Measurements from ENCODE around the gene TP53I11. TPM values are rescaled to one million over a fixed set of nuclear protein-coding genes. Genes with fewer than 3 reads are reported as not detected.

TP53I11 gene
- polyA plus RNA-seq, 2 donors, result 10.3 to 37.2 TPM

- H3K27me3 ChIP-seq (ENCODE audit: control insufficient read depth in 1 of 2, insufficient read depth in 2 of 2, low read length in 2 of 2), result no peaks in the 10 kb centered on the region
- H3K36me3 ChIP-seq (ENCODE audit: control insufficient read depth in 2 of 2, insufficient read depth in 2 of 2, low read length in 1 of 2), result no peaks in the 10 kb centered on the region
- no peaks in the 10 kb centered on the region for H3K9me3 ChIP-seq (ENCODE audit: control insufficient read depth in 2 of 2, insufficient read depth in 1 of 2, low read depth in 1 of 2, low read length in 1 of 2)
- H3K4me1 ChIP-seq (ENCODE audit: control insufficient read depth in 2 of 2, insufficient read depth in 2 of 2, low read length in 1 of 2), result no peaks in the 10 kb centered on the region
- no peak overlapping the region for H3K27ac ChIP-seq (ENCODE audit: low read depth in 2 of 2, low read length in 1 of 2)
- 75 to 76% methylated on average over 7 of the region's 7 CpGs for WGBS, 2 donors
- H3K4me3 ChIP-seq (ENCODE audit: low read depth in 1 of 2, low read length in 2 of 2), result no peak overlapping the region
Observed at GRCh38 chr11:44923115-44923514, 27.6 kb downstream of the TP53I11 start.

GRCh38 chr11:44920451-44920850, 30.2 kb downstream of the TP53I11 start:
- Histone ChIP-seq H3K4me3 (ENCODE audit: low read depth in 1 of 2, low read length in 2 of 2) (no peak overlapping the region), H3K9me3 (ENCODE audit: control insufficient read depth in 2 of 2, insufficient read depth in 1 of 2, low read depth in 1 of 2, low read length in 1 of 2) (no peaks in the 10 kb centered on the region), H3K27me3 (ENCODE audit: control insufficient read depth in 1 of 2, insufficient read depth in 2 of 2, low read length in 2 of 2) (no peaks in the 10 kb centered on the region), H3K4me1 (ENCODE audit: control insufficient read depth in 2 of 2, insufficient read depth in 2 of 2, low read length in 1 of 2) (peaks cover 0 to 2% of the 10 kb centered on the region in 2 donors), H3K27ac (ENCODE audit: low read depth in 2 of 2, low read length in 1 of 2) (no peak overlapping the region), H3K36me3 (ENCODE audit: control insufficient read depth in 2 of 2, insufficient read depth in 2 of 2, low read length in 1 of 2) (no peaks in the 10 kb centered on the region)
- WGBS, 2 donors, result 75 to 81% methylated on average over 7 of the region's 7 CpGs

- H3K36me3 ChIP-seq (ENCODE audit: control insufficient read depth in 2 of 2, insufficient read depth in 2 of 2, low read length in 1 of 2), result no peaks in the 10 kb centered on the region
- 95% methylated on average over 4 of the region's 4 CpGs for WGBS, 2 donors
Observed at GRCh38 chr11:44917741-44918140, 32.9 kb downstream of the TP53I11 start.

GRCh38 chr11:44916801-44917385, 33.8 kb downstream of the TP53I11 start:
- no peak overlapping the region for H3K27ac ChIP-seq (ENCODE audit: low read depth in 2 of 2, low read length in 1 of 2)
- WGBS, 2 donors, result 69 to 84% methylated on average over 10 of the region's 10 CpGs

More at GRCh38 chr11:44917741-44918140, 32.9 kb downstream of the TP53I11 start:
- Histone ChIP-seq H3K4me3 (ENCODE audit: low read depth in 1 of 2, low read length in 2 of 2) (no peak overlapping the region), H3K4me1 (ENCODE audit: control insufficient read depth in 2 of 2, insufficient read depth in 2 of 2, low read length in 1 of 2) (peaks cover 0 to 2% of the 10 kb centered on the region in 2 donors), H3K27ac (ENCODE audit: low read depth in 2 of 2, low read length in 1 of 2) (no peak overlapping the region), H3K9me3 (ENCODE audit: control insufficient read depth in 2 of 2, insufficient read depth in 1 of 2, low read depth in 1 of 2, low read length in 1 of 2) (no peaks in the 10 kb centered on the region), H3K27me3 (ENCODE audit: control insufficient read depth in 1 of 2, insufficient read depth in 2 of 2, low read length in 2 of 2) (no peaks in the 10 kb centered on the region)

GRCh38 chr11:44916331-44916730, 34.4 kb downstream of the TP53I11 start:
- no peak overlapping the region for H3K27ac ChIP-seq (ENCODE audit: low read depth in 2 of 2, low read length in 1 of 2)
- no peaks in the 10 kb centered on the region for H3K36me3 ChIP-seq (ENCODE audit: control insufficient read depth in 2 of 2, insufficient read depth in 2 of 2, low read length in 1 of 2)
- no peaks in the 10 kb centered on the region for H3K27me3 ChIP-seq (ENCODE audit: control insufficient read depth in 1 of 2, insufficient read depth in 2 of 2, low read length in 2 of 2)
- WGBS, 2 donors, result 64 to 67% methylated on average over 8 of the region's 8 CpGs
- no peaks in the 10 kb centered on the region for H3K9me3 ChIP-seq (ENCODE audit: control insufficient read depth in 2 of 2, insufficient read depth in 1 of 2, low read depth in 1 of 2, low read length in 1 of 2)
- H3K4me1 ChIP-seq (ENCODE audit: control insufficient read depth in 2 of 2, insufficient read depth in 2 of 2, low read length in 1 of 2), result peaks cover 0 to 2% of the 10 kb centered on the region in 2 donors
- H3K4me3 ChIP-seq (ENCODE audit: low read depth in 1 of 2, low read length in 2 of 2), result no peak overlapping the region

More at GRCh38 chr11:44916801-44917385, 33.8 kb downstream of the TP53I11 start:
- Histone ChIP-seq H3K27me3 (ENCODE audit: control insufficient read depth in 1 of 2, insufficient read depth in 2 of 2, low read length in 2 of 2) (no peaks in the 10 kb centered on the region), H3K9me3 (ENCODE audit: control insufficient read depth in 2 of 2, insufficient read depth in 1 of 2, low read depth in 1 of 2, low read length in 1 of 2) (no peaks in the 10 kb centered on the region), H3K36me3 (ENCODE audit: control insufficient read depth in 2 of 2, insufficient read depth in 2 of 2, low read length in 1 of 2) (no peaks in the 10 kb centered on the region), H3K4me3 (ENCODE audit: low read depth in 1 of 2, low read length in 2 of 2) (no peak overlapping the region), H3K4me1 (ENCODE audit: control insufficient read depth in 2 of 2, insufficient read depth in 2 of 2, low read length in 1 of 2) (peaks cover 0 to 2% of the 10 kb centered on the region in 2 donors)

GRCh38 chr11:44915621-44916020, 35.1 kb downstream of the TP53I11 start:
- 78 to 79% methylated on average over 10 of the region's 10 CpGs for WGBS, 2 donors
- Histone ChIP-seq H3K36me3 (ENCODE audit: control insufficient read depth in 2 of 2, insufficient read depth in 2 of 2, low read length in 1 of 2) (no peaks in the 10 kb centered on the region), H3K4me3 (ENCODE audit: low read depth in 1 of 2, low read length in 2 of 2) (no peak overlapping the region), H3K9me3 (ENCODE audit: control insufficient read depth in 2 of 2, insufficient read depth in 1 of 2, low read depth in 1 of 2, low read length in 1 of 2) (no peaks in the 10 kb centered on the region), H3K27me3 (ENCODE audit: control insufficient read depth in 1 of 2, insufficient read depth in 2 of 2, low read length in 2 of 2) (no peaks in the 10 kb centered on the region), H3K4me1 (ENCODE audit: control insufficient read depth in 2 of 2, insufficient read depth in 2 of 2, low read length in 1 of 2) (peaks cover 0 to 2% of the 10 kb centered on the region in 2 donors), H3K27ac (ENCODE audit: low read depth in 2 of 2, low read length in 1 of 2) (no peak overlapping the region)

- Histone ChIP-seq H3K27me3 (ENCODE audit: control insufficient read depth in 1 of 2, insufficient read depth in 2 of 2, low read length in 2 of 2) (no peaks in the 10 kb centered on the region), H3K9me3 (ENCODE audit: control insufficient read depth in 2 of 2, insufficient read depth in 1 of 2, low read depth in 1 of 2, low read length in 1 of 2) (no peaks in the 10 kb centered on the region), H3K4me1 (ENCODE audit: control insufficient read depth in 2 of 2, insufficient read depth in 2 of 2, low read length in 1 of 2) (peaks cover 0 to 2% of the 10 kb centered on the region in 2 donors), H3K36me3 (ENCODE audit: control insufficient read depth in 2 of 2, insufficient read depth in 2 of 2, low read length in 1 of 2) (no peaks in the 10 kb centered on the region), H3K27ac (ENCODE audit: low read depth in 2 of 2, low read length in 1 of 2) (no peak overlapping the region), H3K4me3 (ENCODE audit: low read depth in 1 of 2, low read length in 2 of 2) (no peak overlapping the region)
- 77 to 87% methylated on average over 10 of the region's 10 CpGs for WGBS, 2 donors
Observed at GRCh38 chr11:44915004-44915403, 35.7 kb downstream of the TP53I11 start.

GRCh38 chr11:44914105-44914504, 36.6 kb downstream of the TP53I11 start:
- 67 to 78% methylated on average over 2 of the region's 2 CpGs for WGBS, 2 donors
- Histone ChIP-seq H3K27ac (ENCODE audit: low read depth in 2 of 2, low read length in 1 of 2) (no peak overlapping the region), H3K27me3 (ENCODE audit: control insufficient read depth in 1 of 2, insufficient read depth in 2 of 2, low read length in 2 of 2) (no peaks in the 10 kb centered on the region), H3K4me3 (ENCODE audit: low read depth in 1 of 2, low read length in 2 of 2) (no peak overlapping the region), H3K9me3 (ENCODE audit: control insufficient read depth in 2 of 2, insufficient read depth in 1 of 2, low read depth in 1 of 2, low read length in 1 of 2) (no peaks in the 10 kb centered on the region), H3K36me3 (ENCODE audit: control insufficient read depth in 2 of 2, insufficient read depth in 2 of 2, low read length in 1 of 2) (no peaks in the 10 kb centered on the region), H3K4me1 (ENCODE audit: control insufficient read depth in 2 of 2, insufficient read depth in 2 of 2, low read length in 1 of 2) (peaks cover 0 to 2% of the 10 kb centered on the region in 2 donors)

- no peak overlapping the region for H3K4me3 ChIP-seq (ENCODE audit: low read depth in 1 of 2, low read length in 2 of 2)
- no peaks in the 10 kb centered on the region for H3K9me3 ChIP-seq (ENCODE audit: control insufficient read depth in 2 of 2, insufficient read depth in 1 of 2, low read depth in 1 of 2, low read length in 1 of 2)
- peaks cover 0 to 2% of the 10 kb centered on the region in 2 donors for H3K4me1 ChIP-seq (ENCODE audit: control insufficient read depth in 2 of 2, insufficient read depth in 2 of 2, low read length in 1 of 2)
- H3K27me3 ChIP-seq (ENCODE audit: control insufficient read depth in 1 of 2, insufficient read depth in 2 of 2, low read length in 2 of 2), result no peaks in the 10 kb centered on the region
- no peak overlapping the region for H3K27ac ChIP-seq (ENCODE audit: low read depth in 2 of 2, low read length in 1 of 2)
- H3K36me3 ChIP-seq (ENCODE audit: control insufficient read depth in 2 of 2, insufficient read depth in 2 of 2, low read length in 1 of 2), result no peaks in the 10 kb centered on the region
Observed at GRCh38 chr11:44913502-44913901, 37.2 kb downstream of the TP53I11 start.

GRCh38 chr11:44912270-44912987, 38.3 kb downstream of the TP53I11 start:
- 68 to 84% methylated on average over 12 of the region's 12 CpGs for WGBS, 2 donors
- H3K9me3 ChIP-seq (ENCODE audit: control insufficient read depth in 2 of 2, insufficient read depth in 1 of 2, low read depth in 1 of 2, low read length in 1 of 2), result no peaks in the 10 kb centered on the region
- H3K27me3 ChIP-seq (ENCODE audit: control insufficient read depth in 1 of 2, insufficient read depth in 2 of 2, low read length in 2 of 2), result no peaks in the 10 kb centered on the region
- H3K36me3 ChIP-seq (ENCODE audit: control insufficient read depth in 2 of 2, insufficient read depth in 2 of 2, low read length in 1 of 2), result no peaks in the 10 kb centered on the region
- no peak overlapping the region for H3K27ac ChIP-seq (ENCODE audit: low read depth in 2 of 2, low read length in 1 of 2)
- no peak overlapping the region for H3K4me3 ChIP-seq (ENCODE audit: low read depth in 1 of 2, low read length in 2 of 2)
- H3K4me1 ChIP-seq (ENCODE audit: control insufficient read depth in 2 of 2, insufficient read depth in 2 of 2, low read length in 1 of 2), result peaks cover 0 to 2% of the 10 kb centered on the region in 2 donors

Data from esophagus (tissue), 2 donors.